A673 (cell line): ENCODE measurements around the gene ALPK3.

Experiments used
- CTCF ChIP-seq: fragments of 300-800, 200-600 bp; sonication (generic); conservative IDR thresholded peaks from 2 replicates; pipeline ENCODE4 v1.5.1; 2017; ENCODE audit warnings: low read depth, mild to moderate bottlenecking, antibody characterized with exemption, low read length, moderate library complexity, mixed read lengths
- EZH2 ChIP-seq: fragments of 200-600 bp; sonication (generic); IDR thresholded peaks from 2 replicates; pipeline ENCODE4 v1.6.1; 2017; ENCODE audit warnings: borderline replicate concordance, low read depth, mild to moderate bottlenecking, mixed read lengths, antibody characterized with exemption, low read length; ENCODE audit not compliant: poor library complexity, severe bottlenecking

DNA sequence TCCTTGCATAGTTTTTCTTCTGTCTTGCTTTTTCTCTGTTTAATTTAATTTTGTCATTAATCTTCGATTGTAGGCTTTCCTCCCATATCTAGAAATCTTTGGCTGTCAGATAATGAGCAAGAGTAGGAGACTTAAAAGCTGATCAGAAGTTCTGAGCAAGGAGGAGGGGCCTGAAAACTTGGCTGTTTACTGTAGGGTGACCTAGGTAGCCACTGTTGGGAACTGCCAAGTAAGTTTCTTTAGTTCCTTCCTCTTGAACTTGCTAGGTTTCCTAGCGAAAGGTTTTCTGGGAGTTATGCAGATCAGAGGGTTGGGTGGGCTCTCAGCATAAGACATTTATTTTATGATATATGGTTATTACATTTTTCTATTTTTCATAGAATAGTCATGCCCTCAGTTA, 14.5 kb downstream of the ALPK3 start:
- TF ChIP-seq EZH2 = no peak
- no peak for TF ChIP-seq CTCF
